ENCODE results near the gene ISOC2. TPM values are rescaled to one million over a fixed set of nuclear protein-coding genes. Genes with fewer than 3 reads are reported as not detected.

The ISOC2 gene
- total and polyA plus RNA-seq, 9 of the 15 experiments (the other 6 are each of a cell fraction or from before 2014, with no cell fraction given), result 1.2 to 229 (median 58.3) TPM

- TF ChIP-seq, protein P1, sequence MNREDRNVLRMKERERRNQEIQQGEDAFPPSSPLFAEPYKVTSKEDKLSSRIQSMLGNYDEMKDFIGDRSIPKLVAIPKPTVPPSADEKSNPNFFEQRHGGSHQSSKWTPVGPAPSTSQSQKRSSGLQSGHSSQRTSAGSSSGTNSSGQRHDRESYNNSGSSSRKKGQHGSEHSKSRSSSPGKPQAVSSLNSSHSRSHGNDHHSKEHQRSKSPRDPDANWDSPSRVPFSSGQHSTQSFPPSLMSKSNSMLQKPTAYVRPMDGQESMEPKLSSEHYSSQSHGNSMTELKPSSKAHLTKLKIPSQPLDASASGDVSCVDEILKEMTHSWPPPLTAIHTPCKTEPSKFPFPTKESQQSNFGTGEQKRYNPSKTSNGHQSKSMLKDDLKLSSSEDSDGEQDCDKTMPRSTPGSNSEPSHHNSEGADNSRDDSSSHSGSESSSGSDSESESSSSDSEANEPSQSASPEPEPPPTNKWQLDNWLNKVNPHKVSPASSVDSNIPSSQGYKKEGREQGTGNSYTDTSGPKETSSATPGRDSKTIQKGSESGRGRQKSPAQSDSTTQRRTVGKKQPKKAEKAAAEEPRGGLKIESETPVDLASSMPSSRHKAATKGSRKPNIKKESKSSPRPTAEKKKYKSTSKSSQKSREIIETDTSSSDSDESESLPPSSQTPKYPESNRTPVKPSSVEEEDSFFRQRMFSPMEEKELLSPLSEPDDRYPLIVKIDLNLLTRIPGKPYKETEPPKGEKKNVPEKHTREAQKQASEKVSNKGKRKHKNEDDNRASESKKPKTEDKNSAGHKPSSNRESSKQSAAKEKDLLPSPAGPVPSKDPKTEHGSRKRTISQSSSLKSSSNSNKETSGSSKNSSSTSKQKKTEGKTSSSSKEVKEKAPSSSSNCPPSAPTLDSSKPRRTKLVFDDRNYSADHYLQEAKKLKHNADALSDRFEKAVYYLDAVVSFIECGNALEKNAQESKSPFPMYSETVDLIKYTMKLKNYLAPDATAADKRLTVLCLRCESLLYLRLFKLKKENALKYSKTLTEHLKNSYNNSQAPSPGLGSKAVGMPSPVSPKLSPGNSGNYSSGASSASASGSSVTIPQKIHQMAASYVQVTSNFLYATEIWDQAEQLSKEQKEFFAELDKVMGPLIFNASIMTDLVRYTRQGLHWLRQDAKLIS (CRISPR knock-in tag; IDR thresholded peaks at IDR 0.05), result peak; percentile 60
- TF ChIP-seq KDM2B (CRISPR knock-in tag; IDR thresholded peaks at IDR 0.05) (no peak), ATF1 (CRISPR knock-in tag; IDR thresholded peaks at IDR 0.05) (peak; percentile 70), ATF1 (tag; IDR thresholded peaks at IDR 0.05) (peak; percentile 99), SNRNP70 (optimal IDR thresholded peaks at IDR 0.05; ENCODE audit: low read depth, low read length) (no peak), E2F4 (CRISPR knock-in tag; IDR thresholded peaks at IDR 0.05; ENCODE audit: low read depth) (peak; percentile 96), SP1 (CRISPR knock-in tag; IDR thresholded peaks at IDR 0.05) (peak; percentile 93), PHB (CRISPR knock-in tag; IDR thresholded peaks at IDR 0.05) (no peak), TARDBP (IDR thresholded peaks at IDR 0.05) (0 out of 2 replicates have a peak, but pooled peaks have one; percentile 41), PCBP2 (IDR thresholded peaks at IDR 0.05; ENCODE audit: low read depth, low read length, poor library complexity, severe bottlenecking) (no peak), SMAD1 (IDR thresholded peaks at IDR 0.05; ENCODE audit: low read depth, low read length, partially characterized antibody) (no peak), POLR3G (IDR thresholded peaks at IDR 0.05; ENCODE audit: extremely low read depth, insufficient read length, insufficient replicate concordance) (no peak), EP300 (IDR thresholded peaks at IDR 0.05; ENCODE audit: low read length) (peak; percentile 30), TAF9B (IDR thresholded peaks at IDR 0.05; ENCODE audit: partially characterized antibody) (peak; percentile 69), MAZ (CRISPR knock-in tag; conservative IDR thresholded peaks at IDR 0.05 in 1 of 2, IDR thresholded peaks at IDR 0.05 in 1 of 2) (peak; percentile 88 to 99), ZNF124 (CRISPR knock-in tag; IDR thresholded peaks at IDR 0.05) (no peak)
- TF ChIP-seq, protein P2, sequence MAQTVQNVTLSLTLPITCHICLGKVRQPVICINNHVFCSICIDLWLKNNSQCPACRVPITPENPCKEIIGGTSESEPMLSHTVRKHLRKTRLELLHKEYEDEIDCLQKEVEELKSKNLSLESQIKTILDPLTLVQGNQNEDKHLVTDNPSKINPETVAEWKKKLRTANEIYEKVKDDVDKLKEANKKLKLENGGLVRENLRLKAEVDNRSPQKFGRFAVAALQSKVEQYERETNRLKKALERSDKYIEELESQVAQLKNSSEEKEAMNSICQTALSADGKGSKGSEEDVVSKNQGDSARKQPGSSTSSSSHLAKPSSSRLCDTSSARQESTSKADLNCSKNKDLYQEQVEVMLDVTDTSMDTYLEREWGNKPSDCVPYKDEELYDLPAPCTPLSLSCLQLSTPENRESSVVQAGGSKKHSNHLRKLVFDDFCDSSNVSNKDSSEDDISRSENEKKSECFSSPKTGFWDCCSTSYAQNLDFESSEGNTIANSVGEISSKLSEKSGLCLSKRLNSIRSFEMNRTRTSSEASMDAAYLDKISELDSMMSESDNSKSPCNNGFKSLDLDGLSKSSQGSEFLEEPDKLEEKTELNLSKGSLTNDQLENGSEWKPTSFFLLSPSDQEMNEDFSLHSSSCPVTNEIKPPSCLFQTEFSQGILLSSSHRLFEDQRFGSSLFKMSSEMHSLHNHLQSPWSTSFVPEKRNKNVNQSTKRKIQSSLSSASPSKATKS (CRISPR knock-in tag; IDR thresholded peaks at IDR 0.05), result no peak
- TF ChIP-seq, protein P3, sequence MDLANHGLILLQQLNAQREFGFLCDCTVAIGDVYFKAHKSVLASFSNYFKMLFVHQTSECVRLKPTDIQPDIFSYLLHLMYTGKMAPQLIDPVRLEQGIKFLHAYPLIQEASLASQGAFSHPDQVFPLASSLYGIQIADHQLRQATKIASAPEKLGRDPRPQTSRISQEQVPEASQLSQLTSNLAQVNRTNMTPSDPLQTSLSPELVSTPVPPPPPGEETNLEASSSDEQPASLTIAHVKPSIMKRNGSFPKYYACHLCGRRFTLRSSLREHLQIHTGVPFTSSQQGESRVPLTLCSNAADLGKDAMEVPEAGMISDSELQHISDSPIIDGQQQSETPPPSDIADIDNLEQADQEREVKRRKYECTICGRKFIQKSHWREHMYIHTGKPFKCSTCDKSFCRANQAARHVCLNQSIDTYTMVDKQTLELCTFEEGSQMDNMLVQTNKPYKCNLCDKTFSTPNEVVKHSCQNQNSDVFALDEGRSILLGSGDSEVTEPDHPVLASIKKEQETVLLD (IDR thresholded peaks at IDR 0.05), result peak; percentile 98
- TF ChIP-seq, protein P4, sequence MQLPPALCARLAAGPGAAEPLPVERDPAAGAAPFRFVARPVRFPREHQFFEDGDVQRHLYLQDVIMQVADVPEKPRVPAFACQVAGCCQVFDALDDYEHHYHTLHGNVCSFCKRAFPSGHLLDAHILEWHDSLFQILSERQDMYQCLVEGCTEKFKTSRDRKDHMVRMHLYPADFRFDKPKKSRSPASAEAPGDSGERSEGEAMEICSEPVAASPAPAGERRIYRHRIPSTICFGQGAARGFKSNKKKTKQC (CRISPR knock-in tag; IDR thresholded peaks at IDR 0.05), result peak; percentile 63; the same call in 1 of the 2 replicates
Observed at GRCh38 chr19:55407800-55408532, 53.5 kb downstream of the ISOC2 start (continued).
